Loucy (cell line): ENCODE data around the gene PTGES3L.

Experiments
- H2AFZ ChIP-seq: fragments of 200-600 bp; sonication (generic); 2 replicates; pipeline ENCODE4 v1.6.0; 2016; ENCODE audit warnings: antibody characterized with exemption, mild to moderate bottlenecking, low read length, moderate library complexity
- H3F3A ChIP-seq: fragments of 200-600 bp; 2 replicates; pipeline ENCODE4 v1.6.0; 2016; ENCODE audit warnings: antibody characterized with exemption, low read depth, mild to moderate bottlenecking
- H3K27me3 ChIP-seq: fragments of 200-600 bp; sonication (generic); 2 replicates; pipeline ENCODE4 v1.6.1; 2014; ENCODE audit warnings: low read length, mild to moderate bottlenecking; ENCODE audit not compliant: insufficient read depth, poor library complexity, severe bottlenecking
- H3K36me3 ChIP-seq: fragments of 200-600 bp; sonication (generic); 2 replicates; pipeline ENCODE4 v1.6.1; 2016; ENCODE audit warnings: low read length; ENCODE audit not compliant: insufficient read depth
- H3K4me1 ChIP-seq: fragments of 200-600 bp; sonication (generic); 2 replicates; pipeline ENCODE4 v1.5.1; 2014; ENCODE audit warnings: low read length, mild to moderate bottlenecking; ENCODE audit not compliant: insufficient read depth, poor library complexity, severe bottlenecking
- H3K4me2 ChIP-seq: fragments of 200-600 bp; sonication (generic); 2 replicates; pipeline ENCODE4 v1.6.0; 2014; ENCODE audit warnings: antibody characterized with exemption, low read length, low read depth, mild to moderate bottlenecking; ENCODE audit not compliant: poor library complexity, severe bottlenecking
- H3K4me3 ChIP-seq: fragments of 200-600 bp; sonication (generic); 2 replicates; pipeline ENCODE4 v1.5.1; 2014; ENCODE audit warnings: low read length, mild to moderate bottlenecking, mixed read lengths; ENCODE audit not compliant: poor library complexity, severe bottlenecking
- H3K79me2 ChIP-seq: fragments of 200-600 bp; sonication (generic); 2 replicates; pipeline ENCODE4 v1.6.1; 2014; ENCODE audit warnings: low read length; ENCODE audit not compliant: insufficient read depth
- H3K9ac ChIP-seq: fragments of 200-600 bp; sonication (generic); 2 replicates; pipeline ENCODE4 v1.6.0; 2014; ENCODE audit warnings: mild to moderate bottlenecking, low read depth, low read length, moderate library complexity; ENCODE audit not compliant: poor library complexity, severe bottlenecking
- H3K9me2 ChIP-seq: fragments of 200-600 bp; sonication (generic); replicated peaks from 2 replicates; pipeline ENCODE4 v1.6.1; 2016; ENCODE audit warnings: low read depth, low read length, mixed read lengths
- H3K9me3 ChIP-seq: fragments of 200-600 bp; sonication (generic); 2 replicates; pipeline ENCODE4 v1.6.1; 2014; ENCODE audit warnings: mild to moderate bottlenecking, antibody characterized with exemption, low read length, low read depth; ENCODE audit not compliant: insufficient read depth
- H4K20me1 ChIP-seq: fragments of 200-600 bp; sonication (generic); 2 replicates; pipeline ENCODE4 v1.6.0; 2014; ENCODE audit warnings: antibody characterized with exemption, low read length, mild to moderate bottlenecking; ENCODE audit not compliant: insufficient read depth, poor library complexity, severe bottlenecking
- EZH2phosphoT487 ChIP-seq: fragments of 200-600 bp; IDR thresholded peaks from 2 replicates; pipeline ENCODE4 v1.6.1; 2018; ENCODE audit warnings: antibody characterized with exemption, mild to moderate bottlenecking, moderate library complexity, borderline replicate concordance
- TF ChIP-seq, protein P1 (sequence below): fragments of 200-600 bp; sonication (generic); conservative IDR thresholded peaks from 2 replicates; pipeline ENCODE4 v1.5.1; 2014; ENCODE audit warnings: mild to moderate bottlenecking, antibody characterized with exemption, low read length

PTGES3L gene

DNA sequence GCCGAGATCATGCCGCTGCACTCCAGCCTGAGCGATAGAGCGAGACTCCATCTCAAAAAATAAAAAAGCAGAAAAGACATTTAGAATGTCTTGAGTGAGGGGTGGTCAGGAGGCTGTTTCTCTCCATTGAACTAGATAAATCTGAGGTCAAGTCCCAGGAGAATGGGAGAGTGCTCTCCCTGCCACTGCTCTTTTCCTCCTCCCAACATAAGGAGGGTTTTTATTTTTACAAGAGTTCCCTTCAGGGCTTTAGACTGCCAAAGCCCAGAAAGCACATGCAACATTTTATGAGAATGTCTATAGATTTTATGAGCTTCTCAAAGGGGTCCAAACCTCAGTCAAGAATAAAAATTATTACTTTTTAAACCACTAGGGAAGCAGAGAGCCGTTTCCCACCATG, 46.7 kb upstream of the PTGES3L start:
- Histone ChIP-seq H3K79me2 (peaks cover 4% of the 10 kb centered on the region; the same call in 1 of the 2 replicates), H3K4me3 (no peak overlapping the region), H3K4me1 (peaks cover 17% of the 10 kb centered on the region), H2AFZ (no peak overlapping the region), H3K27me3 (no peaks in the 10 kb centered on the region), H3K9ac (no peak overlapping the region), H4K20me1 (no peaks in the 10 kb centered on the region), H3K9me3 (no peaks in the 10 kb centered on the region), H3K9me2 (no peaks in the 10 kb centered on the region), H3K36me3 (no peaks in the 10 kb centered on the region), H3K4me2 (no peak overlapping the region), H3F3A (peaks cover 11% of the 10 kb centered on the region; the same call in 1 of the 2 replicates)
- TF ChIP-seq, protein P1, sequence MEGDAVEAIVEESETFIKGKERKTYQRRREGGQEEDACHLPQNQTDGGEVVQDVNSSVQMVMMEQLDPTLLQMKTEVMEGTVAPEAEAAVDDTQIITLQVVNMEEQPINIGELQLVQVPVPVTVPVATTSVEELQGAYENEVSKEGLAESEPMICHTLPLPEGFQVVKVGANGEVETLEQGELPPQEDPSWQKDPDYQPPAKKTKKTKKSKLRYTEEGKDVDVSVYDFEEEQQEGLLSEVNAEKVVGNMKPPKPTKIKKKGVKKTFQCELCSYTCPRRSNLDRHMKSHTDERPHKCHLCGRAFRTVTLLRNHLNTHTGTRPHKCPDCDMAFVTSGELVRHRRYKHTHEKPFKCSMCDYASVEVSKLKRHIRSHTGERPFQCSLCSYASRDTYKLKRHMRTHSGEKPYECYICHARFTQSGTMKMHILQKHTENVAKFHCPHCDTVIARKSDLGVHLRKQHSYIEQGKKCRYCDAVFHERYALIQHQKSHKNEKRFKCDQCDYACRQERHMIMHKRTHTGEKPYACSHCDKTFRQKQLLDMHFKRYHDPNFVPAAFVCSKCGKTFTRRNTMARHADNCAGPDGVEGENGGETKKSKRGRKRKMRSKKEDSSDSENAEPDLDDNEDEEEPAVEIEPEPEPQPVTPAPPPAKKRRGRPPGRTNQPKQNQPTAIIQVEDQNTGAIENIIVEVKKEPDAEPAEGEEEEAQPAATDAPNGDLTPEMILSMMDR = no peak
- no peak for TF ChIP-seq EZH2phosphoT487

DNA sequence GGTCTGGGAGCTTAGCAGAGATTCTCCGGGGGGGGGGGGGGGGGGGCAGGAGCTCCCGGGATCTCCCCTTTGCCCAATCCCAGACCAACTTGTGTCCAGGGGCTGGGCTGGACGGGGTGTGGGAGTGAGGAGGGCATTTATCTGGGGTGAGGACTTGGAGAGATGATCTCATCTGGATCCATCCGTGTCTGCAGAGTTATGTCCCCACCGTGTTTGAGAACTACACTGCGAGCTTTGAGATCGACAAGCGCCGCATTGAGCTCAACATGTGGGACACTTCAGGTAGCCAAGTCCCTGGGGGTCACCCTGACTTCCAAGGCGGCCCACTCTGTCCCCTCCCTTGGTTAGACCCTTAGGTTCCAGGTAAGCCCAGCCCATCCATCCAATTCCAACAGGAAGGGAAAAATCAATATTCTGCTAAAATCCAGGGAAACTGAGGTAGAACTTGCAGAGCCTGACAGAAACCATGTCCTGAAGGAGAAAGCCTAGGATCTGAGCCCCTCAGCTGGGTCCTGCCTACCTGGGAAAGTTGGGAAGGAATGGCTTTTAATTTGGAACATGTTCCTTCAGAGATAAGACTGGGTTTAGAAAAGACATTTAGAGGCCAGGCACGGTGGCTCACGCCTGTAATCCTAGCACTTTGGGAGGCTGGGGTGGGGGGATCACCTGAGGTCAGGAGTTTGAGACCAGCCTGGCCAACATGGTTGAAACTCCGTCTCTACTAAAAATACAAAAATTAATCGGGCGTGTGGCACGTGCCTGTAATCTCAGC, 46.1 kb upstream of the PTGES3L start:
- no peak overlapping the region for H3K4me2 ChIP-seq
- H3K4me3 ChIP-seq = no peak overlapping the region
- H3K9me3 ChIP-seq = no peaks in the 10 kb centered on the region
- H3K27me3 ChIP-seq = no peaks in the 10 kb centered on the region
- TF ChIP-seq EZH2phosphoT487 = no peak
- TF ChIP-seq, protein P1 = no peak
- no peaks in the 10 kb centered on the region for H3K9me2 ChIP-seq
- no peak overlapping the region for H2AFZ ChIP-seq
- no peak overlapping the region for H3K9ac ChIP-seq
- peaks cover 19% of the 10 kb centered on the region for H3K4me1 ChIP-seq
- H4K20me1 ChIP-seq = peaks cover under 1% of the 10 kb centered on the region
- H3K36me3 ChIP-seq = no peaks in the 10 kb centered on the region
- peaks cover 11% of the 10 kb centered on the region; the same call in 1 of the 2 replicates for H3F3A ChIP-seq
- H3K79me2 ChIP-seq = peaks cover 9% of the 10 kb centered on the region

DNA sequence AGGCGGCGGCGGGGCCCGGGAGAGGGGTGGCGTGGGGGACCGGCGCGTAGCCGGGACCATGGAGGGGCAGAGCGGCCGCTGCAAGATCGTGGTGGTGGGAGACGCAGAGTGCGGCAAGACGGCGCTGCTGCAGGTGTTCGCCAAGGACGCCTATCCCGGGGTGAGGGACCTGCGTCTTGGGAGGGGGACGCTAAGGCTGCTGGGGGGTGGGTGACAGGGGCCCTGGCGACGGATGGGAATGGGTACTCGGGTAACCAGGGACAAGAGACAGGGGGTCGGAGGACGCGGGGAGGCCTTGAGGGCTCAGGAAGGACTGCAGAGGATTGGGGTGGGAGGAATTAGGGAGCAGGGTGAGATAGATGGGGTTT, 45.4 kb upstream of the PTGES3L start:
- Histone ChIP-seq H3K4me2 (no peak overlapping the region), H2AFZ (no peak overlapping the region), H3K36me3 (no peaks in the 10 kb centered on the region), H4K20me1 (peaks cover 6% of the 10 kb centered on the region), H3K4me1 (peaks cover 25% of the 10 kb centered on the region), H3K9me2 (no peaks in the 10 kb centered on the region), H3K4me3 (no peak overlapping the region), H3F3A (peaks cover 11% of the 10 kb centered on the region; the same call in 1 of the 2 replicates), H3K27me3 (no peaks in the 10 kb centered on the region), H3K79me2 (peaks cover 16% of the 10 kb centered on the region), H3K9ac (no peak overlapping the region), H3K9me3 (no peaks in the 10 kb centered on the region)
- TF ChIP-seq, protein P1 = no peak
- no peak for TF ChIP-seq EZH2phosphoT487
